HepG2 (cell line): ENCODE measurements around the gene BMPR2. TPM values are rescaled to one million over a fixed set of nuclear protein-coding genes. Genes with fewer than 3 reads are reported as not detected.

Experiments used
- CAMTA2 ChIP-seq: sonication (generic); formaldehyde crosslinking; IDR thresholded peaks from 2 replicates; pipeline ENCODE4 v1.4.0; 2020; ENCODE audit warnings: mild to moderate bottlenecking, missing genetic modification reagents, borderline replicate concordance
- CENPT ChIP-seq: sonication (generic); formaldehyde crosslinking; IDR thresholded peaks from 2 replicates; pipeline ENCODE4 v1.8.0; 2022; ENCODE audit warnings: low read depth, mild to moderate bottlenecking, moderate library complexity, missing genetic modification reagents
- GABPA ChIP-seq, 2 experiments: IDR thresholded peaks; 2 replicates each; pipeline ENCODE4 v1.6.1; 2011 to 2016; ENCODE audit warnings: low read depth in 2 of 2, low read length in 1 of 2, missing biosample characterization in 1 of 2, missing genetic modification characterization in 1 of 2
- HNF4G ChIP-seq, 2 experiments: sonication (generic) in 1 of 2; formaldehyde crosslinking in 1 of 2; IDR thresholded peaks; 2 replicates each; pipeline versions ENCODE4 v1.4.0 to v1.6.1; 2011 to 2020; ENCODE audit warnings: borderline replicate concordance in 2 of 2, low read depth in 2 of 2, mild to moderate bottlenecking in 2 of 2, low read length in 1 of 2, missing genetic modification reagents in 1 of 2, moderate library complexity in 1 of 2
- IRX3 ChIP-seq: sonication (generic); formaldehyde crosslinking; IDR thresholded peaks from 2 replicates; pipeline ENCODE4 v1.8.1; 2023; ENCODE audit warnings: mild to moderate bottlenecking, low read depth, missing genetic modification reagents, borderline replicate concordance
- KDM2A ChIP-seq: sonication (generic); formaldehyde crosslinking; IDR thresholded peaks from 2 replicates; pipeline ENCODE4 v1.4.0; 2020; ENCODE audit warnings: low read depth, missing genetic modification reagents, borderline replicate concordance
- MEIS1 ChIP-seq: sonication (generic); formaldehyde crosslinking; IDR thresholded peaks from 2 replicates; pipeline ENCODE4 v1.9.0; 2021; ENCODE audit warnings: mild to moderate bottlenecking, missing genetic modification reagents, moderate library complexity, borderline replicate concordance
- PITX1 ChIP-seq: sonication (generic); formaldehyde crosslinking; IDR thresholded peaks from 2 replicates; pipeline ENCODE4 v1.5.1; 2020; ENCODE audit warnings: mild to moderate bottlenecking, missing genetic modification reagents
- POGZ ChIP-seq: sonication (generic); formaldehyde crosslinking; IDR thresholded peaks from 2 replicates; pipeline ENCODE4 v1.4.0; 2020; ENCODE audit warnings: mild to moderate bottlenecking, missing genetic modification reagents
- RFXAP ChIP-seq: sonication (generic); formaldehyde crosslinking; IDR thresholded peaks from 2 replicates; pipeline ENCODE4 v1.4.0; 2020; ENCODE audit warnings: missing genetic modification reagents, borderline replicate concordance
- SNAPC2 ChIP-seq: sonication (generic); formaldehyde crosslinking; IDR thresholded peaks from 2 replicates; pipeline ENCODE4 v1.8.1; 2022; ENCODE audit warnings: mild to moderate bottlenecking, missing genetic modification reagents
- ZIK1 ChIP-seq: sonication (generic); formaldehyde crosslinking; IDR thresholded peaks from 2 replicates; pipeline ENCODE4 v1.5.0; 2020; ENCODE audit warnings: mild to moderate bottlenecking, low read depth, missing genetic modification reagents, borderline replicate concordance
- ZNF329 ChIP-seq: sonication (generic); formaldehyde crosslinking; IDR thresholded peaks from 2 replicates; pipeline ENCODE4 v1.9.0; 2021; ENCODE audit warnings: low read depth, mild to moderate bottlenecking, missing genetic modification reagents
- ZNF572 ChIP-seq: sonication (generic); formaldehyde crosslinking; IDR thresholded peaks from 2 replicates; pipeline ENCODE4 v1.5.1; 2020; ENCODE audit warnings: mild to moderate bottlenecking, missing genetic modification reagents
- ZNF598 ChIP-seq: sonication (generic); formaldehyde crosslinking; IDR thresholded peaks from 2 replicates; pipeline ENCODE4 v1.5.1; 2020; ENCODE audit warnings: mild to moderate bottlenecking, missing genetic modification reagents, borderline replicate concordance
- ZNF607 ChIP-seq: sonication (generic); formaldehyde crosslinking; IDR thresholded peaks from 2 replicates; pipeline ENCODE4 v1.5.1; 2020; ENCODE audit warnings: missing genetic modification reagents, mild to moderate bottlenecking, borderline replicate concordance
- polyA plus RNA-seq, 8 experiments: library from polyadenylated mRNA; depleted of rRNA in 3 of 8; stranded (reverse) in 7 of 8; unstranded in 1 of 8; fragments of >200 nt; fragmentation: Illumina TruSeq in 4 of 8; extraction: Trizol in 4 of 8; gene quantifications; 2 replicates each; pipeline versions ENCODE4 v1.2.1 to v1.2.3, GENCODE V29; 2011 to 2016; ENCODE audit warnings: low read depth in 4 of 8, missing spikeins in 1 of 8, mixed read lengths in 1 of 8; ENCODE audit not compliant: insufficient read depth in 1 of 8
- total RNA-seq, 5 experiments: library from RNA; depleted of rRNA; stranded (reverse); fragments of >200 nt; fragmentation: Illumina TruSeq; extraction: Trizol; gene quantifications; 2 replicates each; pipeline ENCODE4 v1.2.3, GENCODE V29; 2016; ENCODE audit warnings: low read depth in 1 of 5
- TF ChIP-seq, protein P1 (sequence below): sonication (generic); formaldehyde crosslinking; IDR thresholded peaks from 2 replicates; pipeline ENCODE4 v1.4.0; 2020; ENCODE audit warnings: missing genetic modification reagents
- TF ChIP-seq, protein P2 (sequence below): IDR thresholded peaks from 2 replicates; pipeline ENCODE4 v1.6.1; 2012; ENCODE audit warnings: inconsistent platforms
- TF ChIP-seq, protein P3 (sequence below): sonication (generic); formaldehyde crosslinking; IDR thresholded peaks from 2 replicates; pipeline ENCODE4 v1.5.0; 2020; ENCODE audit warnings: mild to moderate bottlenecking, missing genetic modification reagents, moderate library complexity

The BMPR2 gene
- total and polyA plus RNA-seq, 2 of the 13 experiments (the other 11 are each of a cell fraction or from before 2014, with no cell fraction given), result 5.5 to 10.3 TPM

DNA sequence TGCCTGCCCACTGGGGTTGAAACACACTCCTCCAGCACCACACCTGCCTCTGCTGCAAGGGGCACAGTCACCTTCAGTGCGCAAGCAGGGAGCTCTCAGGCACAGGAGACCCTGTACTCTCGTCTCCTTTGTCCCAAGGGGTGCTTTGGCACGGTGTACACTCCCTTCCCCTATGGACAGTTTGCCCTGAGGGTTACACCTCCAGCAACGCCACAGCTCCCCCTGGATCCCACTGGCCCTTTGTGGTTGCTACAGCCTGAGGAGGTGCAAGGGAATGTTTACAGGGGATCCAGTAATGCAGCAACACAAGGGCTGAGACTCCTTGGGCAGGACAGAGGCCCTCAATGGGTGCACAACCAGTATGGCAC lies 213.4 kb downstream of the BMPR2 start (continued):
- TF ChIP-seq, protein P1, sequence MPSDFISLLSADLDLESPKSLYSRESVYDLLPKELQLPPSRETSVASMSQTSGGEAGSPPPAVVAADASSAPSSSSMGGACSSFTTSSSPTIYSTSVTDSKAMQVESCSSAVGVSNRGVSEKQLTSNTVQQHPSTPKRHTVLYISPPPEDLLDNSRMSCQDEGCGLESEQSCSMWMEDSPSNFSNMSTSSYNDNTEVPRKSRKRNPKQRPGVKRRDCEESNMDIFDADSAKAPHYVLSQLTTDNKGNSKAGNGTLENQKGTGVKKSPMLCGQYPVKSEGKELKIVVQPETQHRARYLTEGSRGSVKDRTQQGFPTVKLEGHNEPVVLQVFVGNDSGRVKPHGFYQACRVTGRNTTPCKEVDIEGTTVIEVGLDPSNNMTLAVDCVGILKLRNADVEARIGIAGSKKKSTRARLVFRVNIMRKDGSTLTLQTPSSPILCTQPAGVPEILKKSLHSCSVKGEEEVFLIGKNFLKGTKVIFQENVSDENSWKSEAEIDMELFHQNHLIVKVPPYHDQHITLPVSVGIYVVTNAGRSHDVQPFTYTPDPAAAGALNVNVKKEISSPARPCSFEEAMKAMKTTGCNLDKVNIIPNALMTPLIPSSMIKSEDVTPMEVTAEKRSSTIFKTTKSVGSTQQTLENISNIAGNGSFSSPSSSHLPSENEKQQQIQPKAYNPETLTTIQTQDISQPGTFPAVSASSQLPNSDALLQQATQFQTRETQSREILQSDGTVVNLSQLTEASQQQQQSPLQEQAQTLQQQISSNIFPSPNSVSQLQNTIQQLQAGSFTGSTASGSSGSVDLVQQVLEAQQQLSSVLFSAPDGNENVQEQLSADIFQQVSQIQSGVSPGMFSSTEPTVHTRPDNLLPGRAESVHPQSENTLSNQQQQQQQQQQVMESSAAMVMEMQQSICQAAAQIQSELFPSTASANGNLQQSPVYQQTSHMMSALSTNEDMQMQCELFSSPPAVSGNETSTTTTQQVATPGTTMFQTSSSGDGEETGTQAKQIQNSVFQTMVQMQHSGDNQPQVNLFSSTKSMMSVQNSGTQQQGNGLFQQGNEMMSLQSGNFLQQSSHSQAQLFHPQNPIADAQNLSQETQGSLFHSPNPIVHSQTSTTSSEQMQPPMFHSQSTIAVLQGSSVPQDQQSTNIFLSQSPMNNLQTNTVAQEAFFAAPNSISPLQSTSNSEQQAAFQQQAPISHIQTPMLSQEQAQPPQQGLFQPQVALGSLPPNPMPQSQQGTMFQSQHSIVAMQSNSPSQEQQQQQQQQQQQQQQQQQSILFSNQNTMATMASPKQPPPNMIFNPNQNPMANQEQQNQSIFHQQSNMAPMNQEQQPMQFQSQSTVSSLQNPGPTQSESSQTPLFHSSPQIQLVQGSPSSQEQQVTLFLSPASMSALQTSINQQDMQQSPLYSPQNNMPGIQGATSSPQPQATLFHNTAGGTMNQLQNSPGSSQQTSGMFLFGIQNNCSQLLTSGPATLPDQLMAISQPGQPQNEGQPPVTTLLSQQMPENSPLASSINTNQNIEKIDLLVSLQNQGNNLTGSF, result no peak
- 0 out of 2 replicates have a peak, but pooled peaks have one; percentile 18 for TF ChIP-seq PITX1 (CRISPR knock-in tag)
- peak; percentile 93; the same call in 1 of the 2 replicates for TF ChIP-seq ZNF572 (CRISPR knock-in tag)
- no peak for TF ChIP-seq MEIS1 (CRISPR knock-in tag)
- TF ChIP-seq ZNF598 (CRISPR knock-in tag), result no peak
- no peak for TF ChIP-seq CAMTA2 (CRISPR knock-in tag)
- TF ChIP-seq, protein P2, sequence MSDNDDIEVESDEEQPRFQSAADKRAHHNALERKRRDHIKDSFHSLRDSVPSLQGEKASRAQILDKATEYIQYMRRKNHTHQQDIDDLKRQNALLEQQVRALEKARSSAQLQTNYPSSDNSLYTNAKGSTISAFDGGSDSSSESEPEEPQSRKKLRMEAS, result no peak
- TF ChIP-seq POGZ (CRISPR knock-in tag), result peak; percentile 22; the same call in 1 of the 2 replicates
- no peak for TF ChIP-seq IRX3 (CRISPR knock-in tag)
- TF ChIP-seq ZIK1 (CRISPR knock-in tag), result no peak; the same call in 1 of the 2 replicates
- TF ChIP-seq SNAPC2 (CRISPR knock-in tag), result 0 out of 2 replicates have a peak, but pooled peaks have one; percentile 12
- 0 out of 2 replicates have a peak, but pooled peaks have one; percentile 39 for TF ChIP-seq ZNF607 (CRISPR knock-in tag)
- TF ChIP-seq, protein P3, sequence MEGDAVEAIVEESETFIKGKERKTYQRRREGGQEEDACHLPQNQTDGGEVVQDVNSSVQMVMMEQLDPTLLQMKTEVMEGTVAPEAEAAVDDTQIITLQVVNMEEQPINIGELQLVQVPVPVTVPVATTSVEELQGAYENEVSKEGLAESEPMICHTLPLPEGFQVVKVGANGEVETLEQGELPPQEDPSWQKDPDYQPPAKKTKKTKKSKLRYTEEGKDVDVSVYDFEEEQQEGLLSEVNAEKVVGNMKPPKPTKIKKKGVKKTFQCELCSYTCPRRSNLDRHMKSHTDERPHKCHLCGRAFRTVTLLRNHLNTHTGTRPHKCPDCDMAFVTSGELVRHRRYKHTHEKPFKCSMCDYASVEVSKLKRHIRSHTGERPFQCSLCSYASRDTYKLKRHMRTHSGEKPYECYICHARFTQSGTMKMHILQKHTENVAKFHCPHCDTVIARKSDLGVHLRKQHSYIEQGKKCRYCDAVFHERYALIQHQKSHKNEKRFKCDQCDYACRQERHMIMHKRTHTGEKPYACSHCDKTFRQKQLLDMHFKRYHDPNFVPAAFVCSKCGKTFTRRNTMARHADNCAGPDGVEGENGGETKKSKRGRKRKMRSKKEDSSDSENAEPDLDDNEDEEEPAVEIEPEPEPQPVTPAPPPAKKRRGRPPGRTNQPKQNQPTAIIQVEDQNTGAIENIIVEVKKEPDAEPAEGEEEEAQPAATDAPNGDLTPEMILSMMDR (CRISPR knock-in tag), result peak; percentile 56
- no peak for TF ChIP-seq GABPA (IDR thresholded peaks at IDR 0.05; ENCODE audit: low read depth, low read length)
- TF ChIP-seq GABPA (CRISPR knock-in tag; IDR thresholded peaks at IDR 0.05; ENCODE audit: low read depth), result no peak
- TF ChIP-seq RFXAP (CRISPR knock-in tag), result no peak
- TF ChIP-seq CENPT (CRISPR knock-in tag), result no peak
- TF ChIP-seq KDM2A (CRISPR knock-in tag), result peak; percentile 22; the same call in 1 of the 2 replicates
- TF ChIP-seq ZNF329 (CRISPR knock-in tag), result no peak
- TF ChIP-seq HNF4G (IDR thresholded peaks at IDR 0.05; ENCODE audit: borderline replicate concordance, low read depth, low read length), result no peak
- TF ChIP-seq HNF4G (CRISPR knock-in tag; IDR thresholded peaks at IDR 0.05; ENCODE audit: borderline replicate concordance, low read depth), result no peak
